HCT116 (cell line): ENCODE measurements around the gene DAGLA. TPM values are rescaled to one million over a fixed set of nuclear protein-coding genes. Genes with fewer than 3 reads are reported as not detected.

ENCODE experiments used
- ATAC-seq: fragments of 200-7000 bp; cut with Tn5 transposase; 2 replicates; pipeline ENCODE4 v1.9.1; 2020; ENCODE audit warnings: mild to moderate bottlenecking, moderate library complexity
- BruUV-seq: library from RNA; stranded (reverse); fragments of 400-500 nt; replicated peaks from 2 replicates; lab custom pipeline; 2021; lab: Mats Ljungman, UMichigan
- CTCF ChIA-PET: fragments of 300-600 bp; sonication (Branson Sonifier 250); formaldehyde crosslinking; loops from one replicate; lab custom pipeline; 2021; ENCODE audit warnings: antibody characterized with exemption; lab: Charles Lee
- POLR2A ChIA-PET: fragments of 300-600, 350-600 bp; sonication (Branson Sonifier 250); formaldehyde crosslinking; loops from one replicate; lab custom pipeline; 2021; ENCODE audit warnings: antibody characterized with exemption; lab: Charles Lee
- RAD21 ChIA-PET, 2 experiments: fragments of 300-600 bp; sonication (Branson Sonifier 250); formaldehyde crosslinking; loops; one replicate each; lab custom pipeline; 2023; ENCODE audit warnings: low total read pairs in 2 of 2; ENCODE audit not compliant: uncharacterized antibody in 2 of 2, unreplicated experiment in 2 of 2, low non-redundant PET in 1 of 2; lab: Charles Lee
- DNase-seq: peaks from one replicate; pipeline ENCODE4 v3.0.0-alpha.2; 2010; ENCODE audit warnings: low read depth, low spot score
- H2AFZ ChIP-seq: fragments of 200-600 bp; shearing (Covaris generic), sonication (generic); 2 replicates; pipeline ENCODE4 v1.6.1; 2017; ENCODE audit warnings: low read depth, mixed run types, mixed read lengths, antibody characterized with exemption, low read length; ENCODE audit not compliant: poor library complexity, severe bottlenecking
- H3K27ac ChIP-seq: 2 replicates; pipeline ENCODE4 v1.5.1; 2012; ENCODE audit warnings: low read depth, low read length
- H3K27me3 ChIP-seq: fragments of 200-600 bp; sonication (generic); 2 replicates; pipeline ENCODE4 v1.6.1; 2016; ENCODE audit warnings: mixed run types, low read length, mixed read lengths; ENCODE audit not compliant: insufficient read depth
- H3K36me3 ChIP-seq, 2 experiments: fragments of 200-500 bp in 1 of 2; fragments of 200-600 bp in 1 of 2; sonication (Bioruptor generic) in 1 of 2; sonication (generic) in 1 of 2; 2 replicates each; pipeline versions ENCODE4 v1.5.1 to v1.6.1; 2014 to 2016; ENCODE audit warnings: low read length in 2 of 2, inconsistent platforms in 1 of 2, mixed read lengths in 1 of 2, mixed run types in 1 of 2; ENCODE audit not compliant: insufficient read depth in 2 of 2, control insufficient read depth in 1 of 2
- H3K4me1 ChIP-seq, 2 experiments: fragments of 200-600 bp in 1 of 2; sonication (generic) in 1 of 2; 2 replicates each; pipeline versions ENCODE4 v1.5.1 to v1.6.1; 2012 to 2017; ENCODE audit warnings: low read length in 2 of 2, inconsistent platforms in 1 of 2, mild to moderate bottlenecking in 1 of 2, mixed read lengths in 1 of 2, mixed run types in 1 of 2, moderate library complexity in 1 of 2; ENCODE audit not compliant: insufficient read depth in 2 of 2, control insufficient read depth in 1 of 2
- H3K4me2 ChIP-seq: fragments of 200-600 bp; sonication (generic); 2 replicates; pipeline ENCODE4 v1.6.1; 2017; ENCODE audit warnings: mixed run types, low read length, mixed read lengths
- H3K4me3 ChIP-seq, 2 experiments: fragments of 200-600 bp in 1 of 2; sonication (generic) in 1 of 2; replicated peaks in 1 of 2; 2 replicates each; pipeline ENCODE4 v1.5.1; 2011 to 2016; ENCODE audit warnings: low read length in 2 of 2, control low read depth in 1 of 2, low read depth in 1 of 2, mild to moderate bottlenecking in 1 of 2, mixed read lengths in 1 of 2, mixed run types in 1 of 2
- H3K79me2 ChIP-seq: fragments of 200-600 bp; sonication (generic); 2 replicates; pipeline ENCODE4 v1.6.1; 2017; ENCODE audit warnings: mild to moderate bottlenecking, mixed run types, low read length, moderate library complexity, mixed read lengths; ENCODE audit not compliant: insufficient read depth
- H3K9ac ChIP-seq: fragments of 200-600 bp; sonication (generic); 2 replicates; pipeline ENCODE4 v1.6.1; 2016; ENCODE audit warnings: low read length, mixed read lengths
- H3K9me2 ChIP-seq: fragments of 200-600 bp; sonication (generic), shearing (Covaris generic); 2 replicates; pipeline ENCODE4 v1.6.1; 2017; ENCODE audit warnings: mixed run types, mild to moderate bottlenecking, moderate library complexity; ENCODE audit not compliant: insufficient read depth
- H3K9me3 ChIP-seq, 2 experiments: fragments of 200-500 bp in 1 of 2; fragments of 200-600 bp in 1 of 2; sonication (Bioruptor generic) in 1 of 2; sonication (generic) in 1 of 2; 2 replicates each; pipeline ENCODE4 v1.6.1; 2014 to 2017; ENCODE audit warnings: low read length in 2 of 2, mixed read lengths in 2 of 2, inconsistent platforms in 1 of 2, low read depth in 1 of 2, mild to moderate bottlenecking in 1 of 2, mixed run types in 1 of 2, moderate library complexity in 1 of 2; ENCODE audit not compliant: control insufficient read depth in 1 of 2, insufficient read depth in 1 of 2
- H4K20me1 ChIP-seq: fragments of 200-600 bp; sonication (generic), shearing (Covaris generic); 2 replicates; pipeline ENCODE4 v1.6.1; 2017; ENCODE audit warnings: mixed run types, mild to moderate bottlenecking, moderate library complexity; ENCODE audit not compliant: insufficient read depth
- ATF3 ChIP-seq: IDR thresholded peaks from 2 replicates; pipeline ENCODE4 v1.6.1; 2012
- CEBPB ChIP-seq: IDR thresholded peaks from 2 replicates; pipeline ENCODE4 v1.6.1; 2012; ENCODE audit warnings: low read depth
- CTCF ChIP-seq, 3 experiments: fragments of 200-600 bp in 1 of 3; sonication (generic) in 1 of 3; IDR thresholded peaks in 2 of 3; conservative IDR thresholded peaks in 1 of 3; 2 replicates each; pipeline ENCODE4 v1.5.1; 2012 to 2017; ENCODE audit warnings: low read depth in 2 of 3, low read length in 2 of 3, antibody characterized with exemption in 1 of 3, borderline replicate concordance in 1 of 3, control low read depth in 1 of 3, mild to moderate bottlenecking in 1 of 3, mixed read lengths in 1 of 3, mixed run types in 1 of 3, moderate library complexity in 1 of 3; ENCODE audit not compliant: insufficient read depth in 1 of 3
- EGR1 ChIP-seq: IDR thresholded peaks from 2 replicates; pipeline ENCODE4 v1.6.1; 2012; ENCODE audit warnings: low read depth
- EZH2 ChIP-seq: fragments of 200-600 bp; sonication (generic); IDR thresholded peaks from 2 replicates; pipeline ENCODE4 v1.6.1; 2017; ENCODE audit warnings: antibody characterized with exemption, mixed run types
- FOSL1 ChIP-seq: IDR thresholded peaks from 2 replicates; pipeline ENCODE4 v1.6.1; 2012; ENCODE audit warnings: low read depth
- POLR2A ChIP-seq: IDR thresholded peaks from 2 replicates; pipeline ENCODE4 v1.7.0; 2011; ENCODE audit warnings: borderline replicate concordance; ENCODE audit not compliant: insufficient read depth, insufficient read length; ENCODE audit errors: extremely low read depth
- RAD21 ChIP-seq: IDR thresholded peaks from 2 replicates; pipeline ENCODE4 v1.6.1; 2012; ENCODE audit warnings: low read depth, mild to moderate bottlenecking
- SP1 ChIP-seq: IDR thresholded peaks from 2 replicates; pipeline ENCODE4 v1.6.1; 2012; ENCODE audit warnings: low read depth
- SRF ChIP-seq: IDR thresholded peaks from 2 replicates; pipeline ENCODE4 v1.6.1; 2012; ENCODE audit warnings: low read depth
- intact Hi-C: fragments of 100-400 bp; cut with micrococcal nuclease; formaldehyde crosslinking; loops from 2 replicates; pipeline ENCODE4 v1.10.0; 2022
- total RNA-seq: library from RNA; stranded (reverse); gene quantifications from one replicate; pipeline ENCODE4 v1.2.1, GENCODE V29; 2021; ENCODE audit not compliant: unreplicated experiment

Gene DAGLA
- total RNA-seq, 1 experiment from 2014 or later = 2.7 TPM

GRCh38 chr11:61701242-61701886 lies 21.2 kb downstream of the DAGLA start:
- Histone ChIP-seq H3K9me3 (no peaks in the 10 kb centered on the region), H3K79me2 (no peaks in the 10 kb centered on the region), H3K4me1 (peaks cover 46 to 47% of the 10 kb centered on the region in 2 experiments), H2AFZ (no peak overlapping the region), H3K4me2 (no peak overlapping the region), H4K20me1 (no peaks in the 10 kb centered on the region), H3K4me3 (no peak overlapping the region), H3K9me2 (no peaks in the 10 kb centered on the region), H3K36me3 (no peaks in the 10 kb centered on the region), H3K9ac (no peak overlapping the region), H3K27me3 (no peaks in the 10 kb centered on the region), H3K27ac (0 out of 2 replicates have a peak overlapping the region, but pooled peaks have one; percentile 10)
- TF ChIP-seq ATF3 = no peak
- TF ChIP-seq EGR1 = no peak
- no peak for TF ChIP-seq SP1
- no peak for TF ChIP-seq FOSL1
- no peak for TF ChIP-seq EZH2
- peak; percentile 18 to 73 (median 61); a peak in 5 of 6 replicates for TF ChIP-seq CTCF (IDR thresholded peaks at IDR 0.05 in 2 of 3, conservative IDR thresholded peaks at IDR 0.05 in 1 of 3; ENCODE audit: borderline replicate concordance in 1 of 3, insufficient read depth in 1 of 3, low read depth in 2 of 3, low read length in 2 of 3)
- no peak for TF ChIP-seq POLR2A
- TF ChIP-seq RAD21 = peak; percentile 32; the same call in 1 of the 2 replicates
- no peak for TF ChIP-seq SRF
- no peak for TF ChIP-seq CEBPB
- peak; percentile 82 for ATAC-seq
- DNase-seq = peak; percentile 22
- ChIA-PET POLR2A (no interaction called here), RAD21 (no interaction called here), CTCF (no interaction called here)
- BruUV-seq = no TSS peak
- intact Hi-C loops = no loop called here
